ENCODE data around the gene CCDC82. TPM values are rescaled to one million over a fixed set of nuclear protein-coding genes. Genes with fewer than 3 reads are reported as not detected.

The CCDC82 gene
- total and polyA plus RNA-seq, 2 experiments from 2014 or later = 19.1 to 33.2 TPM

DNA sequence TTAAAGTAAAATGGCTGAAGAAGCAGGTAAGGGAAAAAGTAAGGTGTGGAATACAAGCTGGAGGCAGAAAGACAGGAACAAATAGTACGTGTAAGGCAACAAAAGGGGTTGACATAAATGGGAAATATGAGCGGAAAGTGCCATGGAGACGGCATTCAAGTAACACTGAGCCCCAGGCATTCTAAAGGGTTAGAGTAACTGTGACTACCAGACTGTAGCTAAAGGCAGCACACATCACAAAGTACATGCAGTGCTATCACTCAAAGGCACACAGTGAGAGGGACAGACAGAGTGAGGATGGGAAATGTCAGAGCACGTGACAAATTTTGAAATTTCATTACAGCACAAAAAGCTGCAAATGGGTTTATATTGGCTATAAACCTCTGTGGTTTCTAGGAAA is 32.9 kb downstream of the CCDC82 start:
- H3K4me2 ChIP-seq (ENCODE audit: unreplicated experiment) = no peak overlapping the region
- WGBS, 2 experiments (ENCODE audit: low coverage in 1 of 2, low lambda C conversion rate in 2 of 2, missing lambda C conversion rate in 2 of 2) = 96 to 99% methylated on average over 4 of the region's 4 CpGs
- H3K36me3 ChIP-seq (ENCODE audit: low read depth) = peaks cover 49% of the 10 kb centered on the region
- no peaks in the 10 kb centered on the region for H3F3A ChIP-seq (ENCODE audit: insufficient read depth)
- no peaks in the 10 kb centered on the region for H4K20me1 ChIP-seq (ENCODE audit: insufficient read depth)
- in situ Hi-C loops (cut with MboI) = loop anchor here (10.0 kb wide), 1 partner anchor 512 kb away; no protein-coding TSS in a partner anchor
- no peak overlapping the region for H3K9ac ChIP-seq
- no peaks in the 10 kb centered on the region for H3K9me2 ChIP-seq (ENCODE audit: insufficient read depth)
- no peaks in the 10 kb centered on the region for H3K9me3 ChIP-seq (ENCODE audit: low read depth)
- no peak overlapping the region for H2AFZ ChIP-seq
- H3K27ac ChIP-seq = no peak overlapping the region
- peaks cover 4% of the 10 kb centered on the region for H3K4me1 ChIP-seq (ENCODE audit: insufficient read depth)
- DNase-seq = no peak
- H3K27me3 ChIP-seq (replicated peaks; ENCODE audit: insufficient read depth) = no peaks in the 10 kb centered on the region
- H3K4me3 ChIP-seq = no peak overlapping the region
- H3K79me2 ChIP-seq (ENCODE audit: insufficient read depth) = no peaks in the 10 kb centered on the region
- TF ChIP-seq EZH2phosphoT487 (IDR thresholded peaks at IDR 0.05; ENCODE audit: insufficient read depth, low read depth) (no peak), EZH2 (IDR thresholded peaks at IDR 0.05; ENCODE audit: insufficient read depth, poor library complexity, severe bottlenecking) (no peak)

- in situ Hi-C loops (cut with MboI) = loop anchor here (10.0 kb wide), 1 partner anchor 288 kb away; no protein-coding TSS in a partner anchor
- Histone ChIP-seq H3K36me3 (ENCODE audit: low read depth) (no peaks in the 10 kb centered on the region), H3K4me2 (ENCODE audit: unreplicated experiment) (peak within 1 kb of the TSS; percentile 97), H3K9me3 (ENCODE audit: low read depth) (no peaks in the 10 kb centered on the region), H3K4me3 (peak within 1 kb of the TSS; percentile 100), H3K9ac (peak within 1 kb of the TSS; percentile 95), H2AFZ (peak within 1 kb of the TSS; percentile 81), H3K9me2 (ENCODE audit: insufficient read depth) (no peaks in the 10 kb centered on the region), H3K4me1 (ENCODE audit: insufficient read depth) (peaks cover 26% of the 10 kb centered on the region), H3K27me3 (replicated peaks; ENCODE audit: insufficient read depth) (no peaks in the 10 kb centered on the region), H4K20me1 (ENCODE audit: insufficient read depth) (no peaks in the 10 kb centered on the region), H3K27ac (peak within 1 kb of the TSS; percentile 80), H3F3A (ENCODE audit: insufficient read depth) (peaks cover 40% of the 10 kb centered on the region), H3K79me2 (ENCODE audit: insufficient read depth) (peaks cover 49% of the 10 kb centered on the region)
- WGBS, 2 experiments (ENCODE audit: low coverage in 1 of 2, low lambda C conversion rate in 2 of 2, missing lambda C conversion rate in 2 of 2) = 14 to 20% methylated on average over 22 to 31 of the region's 31 CpGs
- peak; percentile 98 for DNase-seq
- TF ChIP-seq EZH2 (IDR thresholded peaks at IDR 0.05; ENCODE audit: insufficient read depth, poor library complexity, severe bottlenecking) (no peak), EZH2phosphoT487 (IDR thresholded peaks at IDR 0.05; ENCODE audit: insufficient read depth, low read depth) (no peak)
Observed at GRCh38 chr11:96342961-96343711, 46.6 kb downstream of the CCDC82 start, which contains the start of gene MAML2. Gene MAML2, minus strand, starts transcription at chr11:96343195. Its CDS starts 1,300 bp downstream, at chr11:96341895.

- WGBS, 2 experiments (ENCODE audit: low coverage in 1 of 2, low lambda C conversion rate in 2 of 2, missing lambda C conversion rate in 2 of 2) = 1 to 3% methylated on average over 13 of the region's 13 CpGs
- H3K79me2 ChIP-seq (ENCODE audit: insufficient read depth) = peaks cover 57% of the 10 kb centered on the region
- H2AFZ ChIP-seq = peak overlapping the region; percentile 81
- peaks cover 46% of the 10 kb centered on the region for H3F3A ChIP-seq (ENCODE audit: insufficient read depth)
- H3K36me3 ChIP-seq (ENCODE audit: low read depth) = no peaks in the 10 kb centered on the region
- peak overlapping the region; percentile 97 for H3K4me2 ChIP-seq (ENCODE audit: unreplicated experiment)
- peak; percentile 62 for DNase-seq
- H3K4me1 ChIP-seq (ENCODE audit: insufficient read depth) = peaks cover 34% of the 10 kb centered on the region
- peak overlapping the region; percentile 100 for H3K4me3 ChIP-seq
- H3K27me3 ChIP-seq (replicated peaks; ENCODE audit: insufficient read depth) = no peaks in the 10 kb centered on the region
- in situ Hi-C loops (cut with MboI) = loop anchor here (10.0 kb wide), 1 partner anchor 287 kb away; no protein-coding TSS in a partner anchor
- no peak for TF ChIP-seq EZH2phosphoT487 (IDR thresholded peaks at IDR 0.05; ENCODE audit: insufficient read depth, low read depth)
- TF ChIP-seq EZH2 (IDR thresholded peaks at IDR 0.05; ENCODE audit: insufficient read depth, poor library complexity, severe bottlenecking) = no peak
- H3K27ac ChIP-seq = peak overlapping the region; percentile 80
- no peaks in the 10 kb centered on the region for H3K9me2 ChIP-seq (ENCODE audit: insufficient read depth)
- H3K9ac ChIP-seq = peak overlapping the region; percentile 95
- H3K9me3 ChIP-seq (ENCODE audit: low read depth) = no peaks in the 10 kb centered on the region
- H4K20me1 ChIP-seq (ENCODE audit: insufficient read depth) = no peaks in the 10 kb centered on the region; the same call in 1 of the 2 replicates
Observed at GRCh38 chr11:96342014-96342960, 47.4 kb downstream of the CCDC82 start.
